ENCODE results near the gene GABRP. TPM values are rescaled to one million over a fixed set of nuclear protein-coding genes. Genes with fewer than 3 reads are reported as not detected.
"Not testable (repeated sequence)": the region's sequence is repeated elsewhere in the genome, so short reads cannot be mapped to it uniquely, and the experiment has no call there.

The GABRP gene
- total RNA-seq, 1 donor from 2014 or later = not detected

DNA sequence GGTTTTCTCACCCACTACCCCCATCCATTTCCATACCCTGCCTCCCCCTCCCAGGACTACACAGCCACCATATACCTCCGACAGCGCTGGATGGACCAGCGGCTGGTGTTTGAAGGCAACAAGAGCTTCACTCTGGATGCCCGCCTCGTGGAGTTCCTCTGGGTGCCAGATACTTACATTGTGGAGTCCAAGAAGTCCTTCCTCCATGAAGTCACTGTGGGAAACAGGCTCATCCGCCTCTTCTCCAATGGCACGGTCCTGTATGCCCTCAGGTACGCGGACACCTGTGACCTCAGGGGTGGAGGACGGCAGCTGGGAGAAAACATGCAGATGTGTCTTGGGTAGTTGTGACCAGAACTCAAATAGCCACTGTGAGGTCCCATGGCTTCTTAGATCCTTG lies 11.6 kb downstream of the GABRP start:
- DNase-seq = no peak

DNA sequence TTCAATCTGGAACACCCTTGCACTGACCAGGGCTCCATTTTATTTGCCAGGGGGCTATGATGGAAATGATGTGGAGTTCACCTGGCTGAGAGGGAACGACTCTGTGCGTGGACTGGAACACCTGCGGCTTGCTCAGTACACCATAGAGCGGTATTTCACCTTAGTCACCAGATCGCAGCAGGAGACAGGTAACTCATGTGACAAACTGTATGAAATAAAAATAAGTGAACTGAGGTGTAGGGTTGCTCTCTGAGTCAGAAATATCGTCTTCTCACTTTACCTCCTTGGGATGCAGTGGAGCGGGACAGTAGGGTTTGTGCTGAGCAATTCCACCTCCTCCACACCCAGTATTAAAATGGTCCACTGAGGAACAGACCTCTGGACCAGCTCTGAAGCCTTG lies 22.1 kb downstream of the GABRP start:
- DNase-seq = no peak

DNA sequence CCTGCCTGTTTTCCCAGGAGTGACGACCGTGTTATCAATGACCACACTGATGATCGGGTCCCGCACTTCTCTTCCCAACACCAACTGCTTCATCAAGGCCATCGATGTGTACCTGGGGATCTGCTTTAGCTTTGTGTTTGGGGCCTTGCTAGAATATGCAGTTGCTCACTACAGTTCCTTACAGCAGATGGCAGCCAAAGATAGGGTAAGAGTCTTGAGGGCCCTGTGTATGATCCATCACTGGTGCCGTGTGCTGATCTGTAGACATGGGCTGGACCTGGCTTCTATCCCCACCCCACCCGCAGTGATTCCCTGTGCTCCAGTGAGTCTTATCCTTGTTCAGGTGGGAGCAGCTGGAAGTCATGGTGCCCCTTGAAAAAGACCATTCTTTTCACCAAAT lies 26.0 kb downstream of the GABRP start:
- peak; percentile 6 for DNase-seq

DNA sequence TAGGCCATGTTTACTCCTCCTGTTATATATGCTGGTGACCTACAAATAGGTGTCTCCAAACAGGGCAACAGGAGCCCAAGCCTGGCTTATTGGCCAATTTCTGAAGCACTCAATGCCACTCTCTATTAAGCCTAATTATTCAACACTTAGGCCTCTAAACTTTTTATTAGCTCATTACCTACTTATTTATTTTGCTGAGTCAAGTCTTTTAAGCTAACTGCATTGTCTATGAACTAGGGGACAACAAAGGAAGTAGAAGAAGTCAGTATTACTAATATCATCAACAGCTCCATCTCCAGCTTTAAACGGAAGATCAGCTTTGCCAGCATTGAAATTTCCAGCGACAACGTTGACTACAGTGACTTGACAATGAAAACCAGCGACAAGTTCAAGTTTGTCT lies 28.2 kb downstream of the GABRP start:
- no peak for DNase-seq

DNA sequence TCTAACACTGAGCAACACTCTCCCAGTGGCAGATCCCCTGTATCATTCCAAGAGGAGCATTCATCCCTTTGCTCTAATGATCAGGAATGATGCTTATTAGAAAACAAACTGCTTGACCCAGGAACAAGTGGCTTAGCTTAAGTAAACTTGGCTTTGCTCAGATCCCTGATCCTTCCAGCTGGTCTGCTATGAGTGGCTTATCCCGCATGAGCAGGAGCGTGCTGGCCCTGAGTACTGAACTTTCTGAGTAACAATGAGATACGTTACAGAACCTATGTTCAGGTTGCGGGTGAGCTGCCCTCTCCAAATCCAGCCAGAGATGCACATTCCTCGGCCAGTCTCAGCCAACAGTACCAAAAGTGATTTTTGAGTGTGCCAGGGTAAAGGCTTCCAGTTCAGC lies 29.7 kb downstream of the GABRP start:
- DNase-seq = no peak

DNA sequence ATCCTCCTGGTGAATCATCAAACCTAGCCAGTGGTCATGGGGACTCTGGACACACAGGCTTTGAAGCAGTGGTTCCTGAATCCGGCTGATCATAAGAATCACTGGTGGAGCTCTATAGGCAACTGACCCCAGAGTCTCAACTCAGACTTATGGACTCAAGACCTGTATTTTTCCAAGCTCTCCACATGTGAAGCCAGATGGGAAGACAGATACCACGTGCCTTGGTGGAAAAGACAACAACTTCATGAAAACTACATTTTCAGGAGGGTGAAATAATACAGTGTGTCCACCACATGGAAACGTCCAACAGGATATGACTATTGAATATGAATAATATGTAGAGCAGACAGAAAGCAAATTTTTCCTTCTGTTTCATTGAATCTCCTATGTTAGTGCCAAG lies 33.7 kb downstream of the GABRP start:
- no peak for DNase-seq

DNA sequence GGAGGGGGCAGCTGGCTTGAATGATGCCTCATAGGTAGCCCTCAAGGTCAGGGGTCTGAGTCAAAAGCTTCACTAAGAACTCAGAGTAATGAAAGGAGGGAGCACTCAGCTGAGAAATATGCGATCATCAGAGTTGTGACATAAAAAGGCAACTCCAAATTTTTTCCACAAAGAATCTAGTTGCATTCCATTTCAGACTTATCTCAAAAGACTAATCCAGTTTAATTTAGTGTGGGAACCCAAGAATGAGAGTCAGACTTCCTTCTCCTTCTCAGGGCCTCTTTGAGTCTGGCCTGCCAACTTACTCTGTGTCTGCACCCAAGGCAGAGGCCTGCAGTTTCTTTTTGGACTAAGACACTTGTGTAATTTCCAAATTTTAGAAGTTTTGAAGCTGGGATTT lies 34.7 kb downstream of the GABRP start:
- DNase-seq = no peak

DNA sequence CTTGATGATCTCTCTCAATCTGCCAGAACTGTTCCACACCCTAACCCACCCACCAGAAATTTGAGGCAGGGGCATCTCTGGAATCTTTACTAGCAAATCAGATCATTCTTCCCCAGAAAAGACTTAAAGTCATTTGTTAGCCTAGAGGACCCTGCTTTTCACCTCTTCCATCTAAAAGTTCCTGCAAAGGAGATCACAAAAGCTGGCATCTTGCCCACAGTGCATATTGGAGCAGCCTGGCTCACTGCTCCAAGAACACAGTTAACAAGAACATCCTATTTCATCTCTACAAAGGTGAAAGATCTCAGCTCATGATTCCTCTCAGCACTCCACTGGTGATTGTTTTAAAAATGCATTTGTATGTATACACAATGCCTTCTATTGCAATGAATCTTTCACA lies 36.3 kb downstream of the GABRP start:
- DNase-seq = no peak

DNA sequence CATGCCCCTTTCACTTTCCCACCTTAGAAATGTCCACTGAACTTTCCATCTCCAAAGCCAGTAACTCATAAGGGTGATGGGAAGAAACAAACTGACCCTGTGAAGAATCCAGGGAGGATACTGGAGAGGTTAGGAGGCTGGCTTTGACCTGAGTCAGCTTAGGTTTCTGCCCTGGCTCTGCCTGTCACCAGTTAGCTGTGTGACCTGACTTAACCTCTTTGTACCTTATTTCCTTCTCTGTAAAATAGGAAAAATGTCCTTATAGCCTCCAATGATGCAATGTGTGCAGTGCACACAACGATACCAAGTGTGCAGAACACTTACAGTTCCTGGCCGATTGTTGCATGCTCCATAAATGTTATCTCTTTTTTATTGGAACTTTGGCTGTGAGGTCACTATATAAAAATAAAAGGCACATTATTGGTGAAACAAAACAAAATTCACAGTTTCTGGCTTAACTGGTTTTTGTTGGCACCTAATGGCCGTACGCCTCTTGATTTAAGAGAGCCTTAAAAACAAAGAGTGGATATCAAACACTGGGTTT lies 37.8 kb downstream of the GABRP start:
- DNase-seq = no peak

DNA sequence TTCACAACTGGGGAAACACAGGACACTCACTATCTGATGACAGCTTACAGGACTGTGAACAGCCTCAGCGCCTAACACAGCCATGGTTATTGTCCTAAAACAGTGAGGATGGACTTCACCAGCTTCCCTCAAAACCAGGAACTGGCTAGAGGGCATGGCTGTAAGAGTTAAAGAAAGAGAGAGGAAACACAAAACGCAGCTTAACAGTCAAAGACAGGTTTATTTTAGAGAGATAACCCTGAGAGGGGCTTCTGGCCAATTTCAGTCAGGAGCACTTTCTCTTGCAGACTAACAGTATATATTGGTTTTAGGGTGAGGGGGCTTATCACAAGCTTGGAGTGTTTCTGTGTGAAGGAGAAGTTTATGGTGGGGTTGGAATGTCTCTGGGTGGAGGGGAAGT lies 42.6 kb downstream of the GABRP start:
- DNase-seq = no peak

DNA sequence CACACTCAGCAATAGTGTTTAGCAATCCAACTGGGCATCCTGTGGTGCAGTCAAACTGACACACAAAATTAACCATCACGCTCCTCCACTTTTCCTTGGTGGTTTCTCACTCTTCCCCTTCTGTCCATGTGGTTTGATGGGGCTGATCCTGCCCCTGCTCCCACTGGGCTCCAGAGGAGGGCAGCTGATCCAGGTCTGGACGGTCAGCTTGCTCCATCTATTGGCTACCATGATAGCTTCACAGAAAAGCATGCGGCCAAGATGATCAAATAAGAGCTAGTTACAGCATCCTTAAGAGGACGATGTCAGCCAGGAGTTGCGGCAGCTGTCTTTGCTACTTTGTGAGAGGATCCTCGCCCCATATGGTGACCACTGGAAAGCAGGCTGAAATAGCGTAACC lies 48.7 kb downstream of the GABRP start:
- no peak for DNase-seq

DNA sequence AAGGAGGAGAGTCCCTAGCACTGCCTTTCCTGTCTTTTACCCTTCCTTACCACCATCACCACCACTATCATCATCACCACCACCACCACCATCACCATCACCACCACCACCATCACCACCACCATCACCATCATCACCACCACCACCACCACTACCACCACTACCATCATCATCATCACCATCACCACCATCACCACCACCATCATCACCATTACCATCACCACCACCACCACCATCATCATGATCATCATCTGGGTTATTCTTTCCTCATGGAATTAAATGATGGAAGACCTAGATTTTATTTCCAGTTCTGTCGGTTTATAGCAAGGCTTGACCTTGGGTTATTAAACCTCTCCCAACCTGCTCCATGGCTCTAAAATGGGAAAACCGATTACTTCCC lies 50.5 kb downstream of the GABRP start:
- not testable (repeated sequence) for DNase-seq

DNA sequence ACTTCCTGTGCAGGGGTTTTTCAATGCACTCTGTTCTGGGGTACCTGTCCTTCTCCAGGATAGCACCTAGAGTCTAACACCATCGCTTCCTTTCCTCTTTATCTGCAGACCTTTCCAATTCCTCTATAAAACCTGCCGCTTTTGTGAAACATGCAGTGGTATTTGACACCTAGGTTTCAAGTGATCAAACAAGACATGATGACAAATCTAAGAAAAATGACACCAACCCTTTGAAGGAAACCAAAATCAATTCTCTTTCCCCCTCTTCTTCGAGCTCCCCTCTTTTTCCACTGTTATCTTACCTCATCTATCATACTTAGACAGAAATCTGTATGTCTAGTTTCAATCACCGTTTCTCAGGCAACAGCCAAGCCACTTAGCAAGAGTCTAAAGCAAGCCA lies 52.7 kb downstream of the GABRP start:
- DNase-seq = no peak

DNA sequence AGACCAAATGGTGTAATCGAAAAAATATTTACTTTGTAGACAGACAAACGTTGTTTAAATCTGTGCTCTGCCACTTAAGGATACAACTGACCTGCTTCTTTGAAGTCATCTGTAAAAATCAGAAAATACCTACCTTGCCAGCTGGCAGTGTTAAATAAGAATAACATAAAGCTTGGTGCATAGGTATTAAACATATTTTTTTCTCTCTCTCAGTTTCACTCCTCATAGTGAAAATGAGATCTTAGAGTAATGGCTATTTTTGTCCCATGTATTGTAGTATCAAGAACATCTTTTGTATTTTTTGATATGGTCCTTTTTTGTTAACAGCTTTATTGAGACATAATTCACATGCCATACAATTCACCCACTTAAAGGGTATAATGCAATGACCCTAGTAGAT lies 60.3 kb downstream of the GABRP start:
- no peak for DNase-seq

DNA sequence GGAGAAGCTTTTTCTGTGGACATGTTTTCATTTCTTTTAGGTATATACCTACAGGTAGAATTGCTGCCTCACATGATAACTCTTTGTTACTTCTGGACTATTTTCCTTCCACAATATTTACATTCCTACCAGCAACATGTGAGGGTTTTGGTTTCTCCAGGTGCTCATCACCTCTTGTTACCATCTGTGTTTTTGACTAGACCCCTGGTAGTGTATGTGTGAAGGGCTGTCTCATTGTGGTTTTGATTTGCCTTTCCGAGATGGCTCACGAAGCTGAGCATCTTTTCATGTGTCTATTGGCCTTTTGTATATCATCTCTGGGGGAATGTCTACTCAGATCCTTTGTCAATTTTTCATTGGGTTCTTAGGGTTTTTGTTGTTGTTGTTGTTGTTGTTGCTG lies 61.1 kb downstream of the GABRP start:
- no peak for DNase-seq

DNA sequence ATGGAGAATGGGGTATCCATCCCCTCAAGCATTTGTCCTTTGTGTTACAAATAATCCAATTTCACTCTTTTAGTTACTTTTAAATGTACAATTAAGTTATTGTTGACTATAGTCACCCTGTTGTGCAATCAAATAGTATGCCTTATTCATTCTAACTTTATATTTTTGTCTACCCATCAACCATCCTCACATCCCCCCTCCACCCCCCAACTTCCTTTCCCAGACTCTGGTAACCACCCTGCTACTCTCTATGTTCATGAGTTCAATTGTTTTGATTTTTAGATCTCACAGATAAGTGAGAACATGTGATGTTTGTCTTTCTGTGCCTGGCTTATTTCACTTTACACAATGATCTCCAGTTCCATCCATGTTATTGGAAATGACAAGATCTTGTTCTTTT lies 62.9 kb downstream of the GABRP start:
- DNase-seq = no peak

DNA sequence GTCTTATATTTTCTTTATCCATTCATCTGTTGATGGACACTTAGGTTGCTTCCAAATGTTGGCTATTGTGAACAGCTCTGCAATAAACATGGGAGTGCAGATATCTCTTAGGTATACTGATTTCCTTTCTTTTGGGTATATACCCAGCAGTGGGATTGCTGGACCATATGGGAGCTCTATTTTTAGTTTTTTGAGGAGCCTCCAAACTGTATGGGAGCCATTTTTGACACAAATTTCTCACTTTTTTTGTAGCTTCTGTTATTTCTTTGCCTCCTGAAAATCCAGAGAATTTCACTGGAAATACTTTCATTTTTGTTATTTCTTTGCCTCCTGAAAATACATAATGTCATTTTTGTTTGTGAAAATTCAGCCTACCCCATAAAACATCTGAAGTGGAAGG lies 63.3 kb downstream of the GABRP start:
- DNase-seq = no peak

DNA sequence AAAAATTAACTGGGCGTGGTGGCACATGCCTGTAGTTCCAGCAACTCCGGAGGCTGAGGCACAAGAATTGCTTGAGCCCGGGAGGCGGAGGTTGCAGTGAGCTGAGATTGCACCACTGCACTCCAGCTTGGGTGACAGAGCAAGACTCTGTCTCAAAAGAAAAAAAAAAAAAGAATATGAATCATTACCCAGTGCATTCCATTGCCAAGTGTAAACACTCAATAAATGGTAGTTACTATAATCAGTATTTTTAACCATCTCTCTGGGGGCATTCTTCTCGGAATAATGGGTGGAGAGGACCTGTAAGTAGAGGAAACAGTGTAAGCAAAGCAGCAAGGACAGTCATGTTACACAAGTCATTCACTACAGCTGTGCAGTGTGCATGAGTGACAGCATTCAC lies 64.5 kb downstream of the GABRP start:
- DNase-seq = no peak

DNA sequence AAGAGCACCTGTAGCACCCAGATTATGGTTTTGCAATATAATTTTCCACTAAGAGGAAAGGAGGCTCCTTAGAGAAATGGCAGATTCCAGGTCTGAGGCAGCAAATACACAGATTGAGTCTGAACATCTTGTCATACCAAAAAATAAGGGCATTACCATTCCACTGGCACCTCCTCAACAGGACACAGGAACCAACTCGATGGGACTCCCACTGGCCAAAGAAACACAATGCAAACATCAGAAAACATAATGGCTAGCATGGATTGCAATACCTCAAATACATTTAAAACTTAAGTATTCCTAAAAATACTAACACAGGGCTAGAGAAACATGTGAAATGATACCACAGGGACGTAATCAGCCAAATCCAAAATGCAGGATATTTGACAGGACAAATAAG lies 65.8 kb downstream of the GABRP start:
- no peak for DNase-seq

DNA sequence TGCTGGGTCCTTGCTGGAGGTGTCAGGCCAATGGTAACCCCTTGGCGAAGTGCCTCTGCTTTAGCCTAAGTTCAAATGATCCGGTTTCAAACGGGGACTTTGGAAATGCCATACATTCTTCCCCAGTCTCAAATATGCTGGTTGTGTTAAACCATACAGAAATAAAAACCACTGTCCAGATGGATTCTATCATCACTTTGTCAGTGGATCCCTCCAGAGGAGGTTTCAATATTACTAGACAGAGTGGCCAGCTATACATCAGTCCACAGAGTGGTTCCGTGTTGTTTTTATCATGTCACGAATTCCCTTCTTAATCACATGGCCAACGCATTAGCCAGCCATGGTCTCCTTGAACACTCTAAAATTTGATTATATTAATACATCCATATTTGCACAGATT lies 71.0 kb downstream of the GABRP start:
- DNase-seq = no peak

DNA sequence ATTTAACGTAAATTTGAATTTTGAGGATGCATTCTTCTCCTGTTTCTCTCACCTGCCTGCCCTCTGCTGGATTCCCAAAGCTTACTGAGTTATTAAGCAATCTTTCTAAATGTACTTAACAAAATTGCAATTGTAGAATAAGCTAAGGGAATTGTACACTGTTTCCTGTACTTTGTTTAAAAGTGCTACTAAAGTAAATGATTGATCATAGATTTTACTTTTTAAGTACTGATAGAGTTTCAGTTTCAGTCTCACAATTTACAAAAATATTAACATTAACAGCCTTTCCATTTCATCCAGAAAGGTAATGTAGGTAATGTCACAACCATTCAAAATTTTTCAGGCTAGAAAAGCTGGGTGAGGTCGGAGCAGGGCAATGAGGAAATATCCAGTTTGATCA lies 73.5 kb downstream of the GABRP start:
- no peak for DNase-seq

DNA sequence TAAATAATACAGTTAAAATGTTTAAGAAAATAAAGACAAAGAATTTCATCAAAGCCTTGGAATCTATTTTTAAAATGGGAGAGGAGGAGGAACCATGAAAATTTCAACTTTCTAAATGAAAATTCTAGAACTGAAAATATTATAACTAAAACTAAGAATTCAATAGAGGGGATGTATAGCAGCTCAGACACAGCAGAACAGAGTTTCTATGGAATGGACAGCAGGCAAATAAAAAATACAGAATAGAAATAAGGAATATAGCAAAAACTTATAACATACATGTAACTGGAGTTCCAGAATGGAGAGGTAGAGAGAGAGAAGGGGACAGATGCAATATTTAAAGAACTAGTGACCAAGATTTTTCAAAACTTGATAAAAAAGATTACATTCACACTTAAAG lies 76.9 kb downstream of the GABRP start:
- DNase-seq = no peak

DNA sequence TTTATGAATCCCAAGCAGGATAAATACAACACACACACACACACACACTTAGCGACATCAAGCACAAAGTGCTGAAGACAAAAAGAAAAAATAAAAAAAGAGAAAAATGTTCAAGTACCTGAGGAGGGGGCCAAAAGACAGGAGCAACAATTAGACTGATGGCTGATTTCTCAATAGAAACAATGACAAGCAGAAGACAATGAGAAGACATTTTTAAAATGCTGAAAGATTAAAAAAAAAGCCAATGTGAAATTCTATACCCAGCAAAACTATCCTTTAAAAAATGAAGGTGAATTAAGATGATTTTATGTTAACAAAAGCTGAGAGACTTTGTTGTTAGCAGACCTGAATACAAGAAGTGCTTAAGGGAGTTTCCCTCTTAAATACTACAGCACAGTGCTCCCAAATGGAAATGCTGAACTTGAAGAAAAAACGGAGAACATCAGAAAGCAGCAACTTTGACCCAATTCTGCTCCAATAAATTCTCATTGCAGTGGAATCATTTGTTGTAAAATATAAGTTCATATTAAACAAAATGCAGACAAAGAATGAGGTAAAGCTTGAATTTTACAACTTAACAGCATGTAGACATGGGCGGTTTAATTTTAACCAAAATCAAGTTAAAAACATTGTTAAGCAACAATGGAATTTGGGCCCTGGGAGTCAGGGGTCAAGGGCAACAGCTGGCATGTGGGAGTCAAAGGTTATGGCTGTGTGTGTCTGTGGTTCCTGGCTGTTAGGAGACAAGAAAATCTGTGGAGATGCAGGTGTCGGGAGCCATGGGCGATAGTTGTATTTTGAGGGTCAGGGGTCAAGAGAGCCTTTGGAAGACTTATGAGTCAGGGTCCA lies 77.5 kb downstream of the GABRP start:
- DNase-seq = no peak

DNA sequence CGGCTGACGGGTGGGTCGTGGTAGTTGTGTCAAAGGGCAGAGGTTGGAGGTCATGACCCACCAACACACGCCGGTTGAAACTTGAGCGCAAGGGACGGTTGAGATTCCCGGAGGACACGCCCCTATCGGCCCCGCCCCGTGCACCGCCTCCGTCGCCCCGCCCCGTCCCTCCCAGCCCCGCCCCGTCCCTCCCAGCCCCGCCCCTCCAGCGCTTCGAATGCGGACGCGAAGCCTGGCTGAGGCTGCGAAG lies 78.1 kb downstream of the GABRP start:
- no peak for DNase-seq

Data from occipital lobe (tissue), 2 donors.